Hematopoietic multipotent progenitor cell treated with erythropoietin and hydrocortisone succinate and interleukin-3 and kit ligand, for 6 days (in vitro differentiated cells): Measurements from ENCODE around the gene COL4A1.

Source experiments
- DNase-seq: peaks from one replicate; pipeline ENCODE4 v3.0.0-alpha.2; 2015

The COL4A1 gene

DNA sequence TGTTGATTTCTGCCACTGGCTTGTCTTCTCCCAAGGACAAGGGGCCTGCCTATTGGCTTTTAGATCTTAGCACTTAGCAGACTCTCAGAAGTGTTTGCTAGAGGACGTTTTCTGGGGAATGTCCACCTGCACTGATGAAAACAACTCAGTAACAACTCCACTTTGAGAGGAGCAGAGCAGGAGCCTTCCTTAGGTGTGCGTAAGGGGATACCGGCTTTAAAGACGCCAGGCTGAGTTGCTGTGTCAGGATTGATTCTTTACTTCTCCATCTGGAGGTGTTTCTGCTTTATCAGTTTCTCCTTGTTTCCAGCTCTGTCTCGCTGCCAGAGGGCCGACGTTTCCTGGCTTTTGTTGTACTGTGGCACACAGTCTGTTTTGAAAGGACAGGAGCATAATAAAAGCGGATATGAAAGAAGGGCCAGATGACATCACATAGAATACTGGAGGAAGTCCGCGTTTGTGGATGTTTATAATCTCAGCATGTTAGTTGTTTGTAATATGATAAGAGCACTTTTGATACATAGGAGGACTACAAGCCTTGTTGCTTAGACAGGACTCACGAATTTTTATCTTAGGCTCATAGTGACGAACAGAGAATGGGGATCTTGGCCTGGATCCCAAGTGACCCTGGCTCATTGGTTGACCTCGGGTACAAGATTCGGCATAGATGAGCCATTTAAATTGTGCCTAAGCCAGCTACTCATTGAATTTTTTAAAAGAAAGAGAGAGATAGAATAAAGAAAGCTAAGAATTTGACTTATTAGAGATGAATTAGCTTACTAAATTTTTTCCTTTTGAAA, 34.7 kb upstream of the COL4A1 start:
- DNase-seq: no peak

DNA sequence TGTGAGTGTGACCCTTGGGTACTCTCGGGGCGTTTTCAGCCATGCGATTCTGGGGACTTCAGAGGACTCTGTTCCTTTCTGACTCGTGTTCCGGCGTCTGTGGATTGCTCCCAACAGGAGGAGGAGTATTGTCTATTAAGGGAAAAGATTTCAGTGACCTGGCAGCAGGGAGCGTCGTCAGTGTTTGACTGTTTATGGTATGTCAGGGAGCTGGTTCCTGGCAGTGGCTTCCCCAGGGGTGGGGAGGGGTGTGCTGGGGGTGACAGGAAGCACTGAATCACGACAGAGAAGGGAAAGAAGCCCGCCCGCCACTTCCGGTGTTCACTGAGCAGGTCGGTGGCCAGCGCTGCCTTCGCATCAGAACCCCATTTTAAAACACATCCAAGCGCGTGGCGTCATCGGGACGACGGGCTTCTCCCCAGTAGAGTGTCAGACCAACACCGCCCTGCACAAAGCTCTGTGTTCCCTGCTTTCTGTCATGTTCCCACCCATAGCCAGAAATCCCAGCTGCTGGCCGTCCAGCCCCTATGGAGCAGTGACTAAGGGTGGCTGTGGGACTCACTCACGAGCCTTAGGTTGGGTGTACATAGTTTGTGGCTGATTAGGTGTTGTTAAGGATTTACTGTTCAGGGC, 34.0 kb upstream of the COL4A1 start:
- DNase-seq: no peak

DNA sequence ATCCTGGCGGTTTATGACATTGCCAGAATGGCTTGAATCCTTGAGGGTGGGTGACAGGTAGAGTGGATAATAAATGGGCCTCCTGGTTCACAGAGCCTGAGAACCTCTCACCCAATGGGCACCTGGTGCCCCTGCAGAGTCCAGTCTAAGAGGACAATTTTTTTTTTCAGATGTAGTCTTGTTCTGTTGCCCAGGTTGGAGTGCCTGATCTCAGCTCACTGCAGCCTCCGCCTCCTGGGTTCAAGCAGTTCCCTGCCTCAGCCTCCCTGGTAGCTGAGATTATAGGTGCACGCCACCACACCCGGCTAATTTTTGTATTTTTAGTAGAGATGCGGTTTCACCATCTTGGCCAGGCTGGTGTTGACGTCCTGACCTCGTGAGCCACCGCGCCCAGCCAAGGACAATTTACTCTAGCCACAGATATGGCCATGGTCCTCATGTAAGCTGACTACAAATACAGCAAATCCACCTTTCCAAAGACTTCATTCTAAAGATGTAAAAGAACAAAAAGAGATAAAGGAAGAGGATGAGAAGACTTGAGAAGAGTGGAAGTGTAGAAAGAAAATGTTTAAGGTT, 33.1 kb upstream of the COL4A1 start:
- DNase-seq: no peak

DNA sequence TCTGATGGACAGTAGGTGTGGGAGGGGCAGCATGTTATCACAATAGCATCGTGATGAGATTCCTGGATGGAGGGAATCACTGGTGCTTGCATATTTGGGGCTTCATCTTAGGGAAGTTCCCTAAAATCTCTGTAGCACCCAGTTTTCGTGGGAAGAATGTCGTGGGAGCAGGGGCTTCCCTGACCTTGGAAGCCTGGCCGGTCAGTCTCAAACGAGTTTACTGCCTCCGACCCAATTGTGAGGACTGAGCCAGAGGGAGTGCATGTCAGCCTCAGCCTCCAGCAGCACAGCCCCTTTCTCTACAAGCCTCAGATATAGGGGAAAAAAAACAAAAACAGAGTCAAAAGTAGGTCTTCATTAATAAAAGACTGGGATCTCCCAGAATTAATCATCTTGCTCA, 32.3 kb upstream of the COL4A1 start:
- no peak for DNase-seq

DNA sequence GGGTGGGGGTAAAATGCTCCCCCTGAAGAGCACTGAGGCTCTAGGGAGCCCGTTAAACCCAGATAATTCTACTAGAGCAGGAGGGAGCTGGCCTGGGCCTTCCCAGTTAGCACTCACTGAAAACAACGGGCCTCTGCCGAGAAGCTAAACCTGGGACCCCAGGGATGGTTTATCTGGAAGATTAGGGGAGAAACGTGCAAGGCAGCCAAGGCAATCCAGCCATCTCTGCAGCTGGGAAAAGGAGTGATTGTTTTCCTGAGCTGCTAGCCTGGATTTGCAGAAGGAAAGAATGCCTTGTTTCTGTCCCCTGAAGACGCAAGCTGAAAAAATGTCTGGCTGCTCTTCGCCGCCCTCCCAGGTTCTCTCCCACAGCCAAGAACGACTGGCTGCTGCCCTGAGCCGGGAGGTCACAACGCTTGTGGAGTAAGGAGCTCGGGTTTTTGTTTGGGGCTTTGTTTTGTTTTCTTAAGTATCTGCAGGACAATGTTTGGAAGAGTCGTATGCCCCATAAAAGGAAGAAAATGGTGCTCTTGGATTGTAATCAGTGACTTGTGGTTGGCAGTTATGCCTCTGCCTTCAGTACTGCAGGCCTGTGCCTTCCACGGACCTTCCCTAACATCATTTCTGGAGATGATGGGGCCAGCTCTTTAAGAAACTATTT, 31.6 kb upstream of the COL4A1 start:
- DNase-seq: no peak

DNA sequence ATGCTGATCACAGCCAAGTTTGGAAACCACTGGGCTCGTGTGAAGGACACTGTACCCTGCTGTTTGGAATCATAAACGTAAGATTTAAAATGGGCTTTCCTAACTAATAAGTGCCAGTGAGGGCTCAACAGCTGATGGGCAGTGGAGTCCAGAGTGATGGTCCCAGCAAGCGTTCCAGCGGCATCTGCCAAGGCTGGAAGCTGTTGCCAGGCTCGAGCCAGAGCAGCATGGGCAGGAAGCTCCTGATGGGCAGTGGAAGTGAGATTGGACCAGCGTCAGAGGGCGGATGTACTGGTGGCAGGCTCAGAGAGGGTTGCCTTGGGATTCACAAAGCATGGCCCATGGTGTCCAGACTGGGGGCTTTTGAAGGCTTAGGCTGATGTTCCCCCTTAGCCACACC, 30.3 kb upstream of the COL4A1 start:
- DNase-seq: no peak

DNA sequence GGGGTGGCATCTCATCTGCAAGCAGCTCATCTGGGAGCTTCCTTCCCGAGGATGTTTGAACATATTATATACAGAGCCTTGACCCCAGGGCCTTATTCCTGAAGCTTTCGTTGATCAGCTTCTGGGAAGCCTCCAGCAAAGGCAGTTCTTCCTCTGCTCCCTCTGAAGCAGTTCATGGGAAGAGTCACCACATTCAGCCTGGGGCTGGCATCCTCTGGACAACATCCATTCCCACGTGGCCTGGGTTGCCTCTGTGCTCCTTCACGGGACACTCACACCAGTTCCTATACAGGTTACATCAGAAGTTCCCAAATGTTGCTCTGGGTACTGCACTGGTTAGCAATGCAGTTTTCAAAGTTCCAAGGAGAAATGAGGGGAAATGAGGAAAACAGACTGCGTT, 29.7 kb upstream of the COL4A1 start:
- no peak for DNase-seq

DNA sequence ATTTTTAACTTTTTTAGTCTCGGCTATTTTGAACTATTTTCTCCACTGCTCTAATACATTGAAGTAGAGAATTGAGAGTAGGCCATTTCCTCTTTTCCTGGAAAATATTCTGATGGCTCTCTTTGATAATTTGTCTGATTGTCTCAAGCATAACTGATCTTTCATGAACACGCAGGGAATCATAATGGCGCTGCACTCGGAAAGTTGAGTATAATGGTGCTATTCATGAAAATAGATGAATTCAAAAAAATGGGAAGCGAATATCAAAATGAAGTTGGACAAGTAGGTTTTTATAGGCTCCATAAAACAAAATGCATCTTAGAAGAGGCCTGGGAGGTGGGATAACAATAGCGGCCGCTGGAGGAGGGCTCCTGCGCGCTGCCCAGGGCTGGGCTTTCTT, 29.2 kb upstream of the COL4A1 start:
- no peak for DNase-seq

DNA sequence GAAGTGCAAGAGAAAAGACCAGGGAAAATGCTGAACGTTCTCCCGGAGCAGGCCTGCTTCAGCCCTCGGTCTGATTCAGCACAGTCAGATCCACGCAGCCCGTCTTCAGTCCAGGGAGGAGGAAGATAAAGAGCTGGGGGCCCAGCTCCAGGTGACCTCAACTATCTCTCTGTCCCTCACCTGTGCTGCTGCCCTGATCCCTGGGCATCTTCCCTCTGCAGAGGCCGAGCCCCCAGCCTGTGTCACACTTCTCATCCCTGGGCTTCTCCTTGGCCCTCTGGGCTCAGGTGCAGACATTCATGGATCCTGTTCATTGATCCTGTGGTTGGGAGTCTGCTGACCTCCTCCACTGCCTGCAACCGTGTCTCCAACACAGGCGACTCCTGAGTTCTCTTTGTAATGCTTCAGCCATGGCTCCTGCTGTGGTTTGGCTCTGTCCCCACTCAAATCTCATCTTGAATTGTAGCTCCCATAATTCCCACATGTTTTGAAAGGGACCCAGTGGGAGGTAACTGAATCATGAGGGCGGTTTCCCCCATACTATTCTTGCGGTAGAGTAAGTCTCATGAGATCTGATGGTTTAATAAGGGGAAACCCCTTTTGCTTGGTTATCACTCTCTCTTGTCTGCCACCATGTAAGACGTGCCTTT, 28.0 kb upstream of the COL4A1 start:
- DNase-seq: no peak

DNA sequence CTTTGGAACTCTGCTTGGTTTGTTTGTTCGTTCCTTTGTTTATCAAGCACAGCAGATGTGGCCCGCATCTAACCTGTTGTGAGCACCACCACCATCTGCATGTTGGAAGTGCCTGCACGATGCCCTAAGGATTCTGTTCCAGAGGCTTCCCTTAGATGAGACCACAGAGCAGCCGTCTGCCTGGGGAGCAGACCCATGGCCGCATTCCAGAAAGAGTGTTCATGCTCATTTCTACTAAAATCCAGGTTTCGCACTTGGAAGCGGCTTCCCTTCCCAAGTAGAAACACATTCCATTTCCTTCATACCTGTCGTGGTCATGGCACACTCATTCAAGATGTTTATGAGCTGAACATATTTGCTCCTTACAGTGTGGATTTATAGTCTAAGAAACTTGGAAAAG, 27.3 kb upstream of the COL4A1 start:
- no peak for DNase-seq

DNA sequence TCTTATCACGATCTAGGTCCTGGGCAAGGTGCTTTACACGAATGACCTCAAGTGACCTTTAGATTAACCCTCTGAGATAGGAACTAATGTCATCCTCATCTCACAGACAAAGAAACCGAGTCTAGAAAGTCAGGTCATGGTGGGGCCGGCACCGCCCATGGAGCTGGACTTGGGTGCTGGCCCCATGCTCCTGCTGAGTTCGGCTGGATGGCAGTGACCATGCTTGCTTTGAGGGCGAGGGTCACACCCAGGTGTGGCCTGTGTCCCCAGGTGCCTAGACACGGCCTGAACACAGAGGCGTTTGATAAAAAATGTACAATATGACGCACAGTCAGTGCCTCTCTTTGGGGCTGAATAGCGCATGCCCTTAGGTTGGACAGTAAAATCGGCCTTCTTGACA, 26.9 kb upstream of the COL4A1 start:
- DNase-seq: no peak

DNA sequence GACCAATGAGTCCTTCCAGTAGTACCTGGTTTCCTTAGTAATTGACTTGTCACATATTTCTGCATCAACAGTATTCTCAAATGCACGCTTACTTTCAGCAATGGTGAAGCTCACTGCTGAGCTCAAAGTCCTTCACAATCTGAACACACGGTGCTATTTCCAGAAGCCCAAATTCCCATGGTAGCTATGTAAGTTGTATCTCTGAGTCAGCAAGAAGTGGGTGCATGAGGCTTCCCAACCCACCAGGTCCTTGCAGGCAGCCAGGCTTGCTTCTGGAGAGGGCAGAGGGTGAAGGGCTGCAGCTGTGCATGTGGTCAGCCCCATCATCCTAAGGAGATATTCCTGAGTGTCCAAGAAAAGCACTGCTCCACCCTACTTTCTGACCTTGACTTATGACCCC, 25.8 kb upstream of the COL4A1 start:
- no peak for DNase-seq

DNA sequence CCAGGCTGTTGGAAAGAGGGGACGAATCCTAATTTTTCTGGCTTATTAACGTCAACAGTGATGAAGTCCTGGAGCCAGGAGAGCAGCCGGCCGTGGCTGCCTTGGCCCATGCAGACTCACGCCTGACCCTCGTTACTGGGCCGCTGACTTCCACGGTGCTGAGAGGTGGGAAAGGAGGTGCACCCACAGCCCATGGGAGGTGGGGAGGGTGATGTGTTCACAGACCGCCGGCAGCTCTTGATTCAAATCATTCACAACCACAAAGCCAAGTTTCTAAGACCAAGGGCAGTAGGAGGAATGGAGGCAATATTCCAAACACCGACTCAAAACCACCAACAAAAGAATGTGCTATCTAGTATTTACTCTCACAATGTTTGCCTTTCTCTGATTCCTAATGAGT, 24.4 kb upstream of the COL4A1 start:
- no peak for DNase-seq

DNA sequence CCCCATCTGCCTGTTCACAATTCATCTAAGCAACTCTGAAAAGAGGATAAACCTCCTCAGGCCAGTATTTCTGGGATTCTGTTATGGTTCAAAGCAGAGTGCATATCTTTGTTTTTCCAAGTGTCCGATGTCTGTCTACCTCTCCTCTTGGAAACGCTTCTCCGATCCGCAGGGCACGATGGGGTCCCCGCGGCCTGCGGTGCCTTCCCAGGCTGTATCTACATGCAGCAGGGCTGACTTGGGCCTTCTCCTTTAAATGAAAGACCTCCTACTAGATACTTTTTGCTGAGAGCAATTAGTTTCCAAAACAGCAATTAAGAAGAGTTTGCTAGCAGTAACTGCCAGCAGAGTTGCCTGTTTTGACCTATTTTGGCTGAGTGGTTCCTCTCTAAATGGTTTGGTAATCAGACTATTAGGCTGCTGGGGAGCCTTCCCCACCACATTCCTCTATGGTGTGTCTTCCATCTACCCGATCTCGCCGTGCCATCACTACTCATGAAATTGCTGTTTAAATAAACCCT, 23.6 kb upstream of the COL4A1 start:
- DNase-seq: no peak

DNA sequence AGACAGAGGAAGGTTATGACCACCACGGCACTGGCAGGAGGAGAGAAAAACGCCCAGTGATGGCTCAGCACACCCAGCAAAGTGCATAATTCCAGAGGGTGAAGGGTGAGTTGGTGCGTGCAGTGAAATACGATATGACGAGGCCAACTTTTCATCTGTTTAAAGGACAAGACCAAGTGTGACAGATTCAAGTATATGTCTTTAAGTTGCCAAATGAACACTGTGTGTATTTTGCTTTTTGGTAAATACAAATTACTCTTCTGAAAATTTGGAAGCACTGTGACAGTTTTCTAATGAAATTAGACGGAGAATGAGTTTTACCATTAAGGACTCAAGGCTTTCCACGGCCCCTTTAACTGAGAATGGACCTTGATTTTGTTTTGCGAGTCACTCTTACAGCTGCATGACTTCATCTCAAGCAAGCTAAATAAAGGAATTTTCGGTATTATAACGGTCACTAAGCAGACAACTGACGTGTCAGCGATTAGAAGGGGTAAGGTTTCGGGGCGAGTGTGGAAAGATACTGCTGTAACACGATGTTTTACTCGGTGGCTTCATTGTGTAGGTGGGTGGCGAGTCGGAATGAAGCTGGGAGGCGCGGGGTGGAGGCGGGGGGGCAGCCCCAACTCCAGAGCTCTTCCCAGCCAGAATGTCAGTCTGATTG, 23.0 kb upstream of the COL4A1 start:
- DNase-seq: no peak

DNA sequence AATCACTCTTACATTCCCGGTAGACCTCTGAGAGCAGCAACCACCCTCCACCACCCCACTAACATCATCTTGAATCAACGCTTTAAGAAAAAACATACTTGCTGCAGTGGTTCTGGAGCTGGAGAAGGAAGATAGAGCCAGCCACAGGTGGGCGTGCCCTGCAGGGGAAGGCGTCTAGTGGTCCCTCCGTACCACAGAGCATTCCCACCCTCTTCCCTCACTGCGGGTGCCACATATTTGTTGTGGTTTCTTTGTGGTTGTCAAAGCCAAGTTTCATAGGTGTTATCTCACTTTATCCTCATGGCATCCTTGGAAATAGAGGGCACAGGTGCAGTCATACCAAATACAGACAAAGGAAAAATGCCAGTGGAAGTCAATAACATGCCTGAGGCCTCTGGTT, 22.3 kb upstream of the COL4A1 start:
- no peak for DNase-seq

DNA sequence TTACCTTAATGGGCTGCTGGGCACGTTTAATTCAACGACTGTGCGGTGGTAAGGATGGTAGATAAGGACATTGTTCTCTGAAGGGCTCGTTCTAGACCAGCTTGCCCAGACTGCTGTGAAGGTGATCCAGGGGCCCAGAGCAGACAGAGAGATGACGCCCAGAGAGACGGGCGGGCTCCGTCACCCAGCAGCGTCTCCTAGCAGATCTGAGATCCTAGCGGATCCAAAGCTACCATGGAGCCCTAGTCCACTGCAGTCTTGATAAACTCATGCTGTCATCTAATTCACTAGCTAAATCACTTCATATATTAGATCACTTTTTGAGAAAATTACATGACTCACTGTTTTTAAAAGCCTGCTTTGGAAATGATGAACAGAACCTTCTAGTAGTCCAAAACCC, 21.6 kb upstream of the COL4A1 start:
- DNase-seq: no peak

DNA sequence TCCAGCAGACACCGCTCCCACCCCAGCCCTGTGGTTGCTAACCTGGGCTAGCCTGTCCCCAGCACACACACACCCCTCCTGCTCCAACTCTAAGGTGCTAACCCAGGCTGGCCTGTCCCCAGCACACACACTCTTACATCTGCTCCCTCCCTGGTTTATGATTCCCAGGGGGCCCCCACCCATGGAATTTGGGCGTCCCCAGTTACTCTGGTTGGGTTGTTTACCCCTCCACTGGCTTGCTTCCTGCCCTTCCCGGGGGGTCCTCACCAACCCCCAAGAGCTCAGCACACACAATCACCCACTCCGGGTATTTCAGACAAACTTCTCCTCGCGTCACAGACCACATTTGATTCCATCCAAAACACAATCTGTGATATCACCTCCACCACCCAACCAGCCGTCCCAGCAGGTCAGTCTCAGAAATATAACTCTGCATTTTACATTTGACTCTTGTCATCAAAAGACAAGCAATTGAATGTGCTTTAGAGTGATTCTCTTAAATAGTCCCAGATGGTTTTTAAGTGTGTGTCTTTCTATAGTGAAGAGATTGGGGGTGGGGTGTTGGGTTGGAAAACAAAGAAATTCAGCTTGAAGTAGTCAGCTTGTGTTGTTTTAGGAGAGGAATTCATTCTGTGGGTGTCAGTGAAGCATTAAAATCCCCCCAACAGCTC, 20.2 kb upstream of the COL4A1 start:
- DNase-seq: no peak

DNA sequence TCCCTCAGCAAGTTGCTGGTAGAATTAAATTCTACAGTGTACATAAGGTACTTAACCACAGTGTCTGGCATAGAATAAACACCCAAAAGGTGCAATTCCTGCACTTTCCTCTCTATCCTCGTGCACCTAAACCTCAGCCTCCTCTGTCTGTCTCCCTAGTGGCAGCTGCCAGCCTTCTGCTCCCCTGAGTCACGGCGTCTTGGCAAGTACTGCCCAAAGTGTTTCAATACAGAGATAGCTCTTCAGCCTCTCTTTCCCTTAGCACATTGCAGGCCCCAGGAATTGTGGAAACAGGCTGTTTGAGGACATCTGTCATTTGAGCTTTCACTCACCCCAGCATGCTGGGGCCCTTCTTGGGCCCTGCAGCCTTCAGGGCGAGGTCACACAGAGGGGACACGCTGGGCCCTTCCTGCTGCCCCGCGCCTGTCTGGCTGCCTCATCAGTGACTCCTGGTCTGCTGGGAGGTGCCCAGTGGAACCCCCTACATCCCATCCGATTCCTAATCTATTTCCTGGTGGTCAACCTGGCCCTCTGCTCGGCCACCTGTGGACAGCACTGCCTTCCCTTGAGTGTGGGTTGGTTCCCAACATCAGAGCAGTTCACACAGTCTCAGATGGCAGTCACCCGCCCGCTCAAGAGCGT, 19.4 kb upstream of the COL4A1 start:
- no peak for DNase-seq

DNA sequence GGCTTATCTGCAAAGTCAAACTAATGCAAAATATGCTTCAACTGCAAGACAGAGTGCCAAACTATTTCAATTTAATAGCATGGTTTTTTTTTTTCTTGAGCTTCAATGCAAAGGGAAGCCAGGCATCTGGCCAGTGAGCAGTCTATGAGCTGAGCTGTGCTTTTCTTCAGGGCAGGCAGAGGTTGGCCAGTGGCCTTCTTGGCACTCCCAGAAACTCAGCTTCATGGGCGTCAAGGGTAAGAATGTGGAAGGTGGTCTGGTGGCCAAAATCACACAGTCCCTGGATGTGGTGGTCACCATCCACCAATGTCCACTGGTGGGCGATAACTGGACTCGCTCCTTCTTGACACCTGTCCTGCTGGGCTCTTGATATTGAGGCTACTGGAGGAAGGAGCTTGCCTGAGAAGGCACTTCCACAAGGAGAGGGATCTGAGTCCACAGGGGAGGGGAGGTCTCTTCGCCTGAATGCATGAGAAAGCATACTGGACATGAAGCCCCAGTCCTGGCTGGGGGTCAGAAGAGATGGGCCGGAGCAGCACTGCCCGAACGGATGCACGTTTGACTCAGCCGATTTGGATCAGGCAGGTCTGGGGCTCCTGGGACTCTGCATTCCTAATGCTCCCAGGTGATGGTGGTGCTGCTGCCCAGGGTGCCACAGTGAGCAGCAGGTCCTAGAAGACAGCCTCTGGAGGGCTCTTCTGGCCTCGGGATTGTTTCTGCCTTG, 17.2 kb upstream of the COL4A1 start:
- no peak for DNase-seq
